Activated CD8-positive, alpha-beta memory T cell treated with anti-CD3 and anti-CD28 coated beads, Interleukin-2, amount 50 U/mL, for 24 hours (primary cell): Measurements from ENCODE around the gene LIPG.

Experiments
- DNase-seq: peaks from one replicate; pipeline ENCODE4 v3.0.0-alpha.2; 2020; ENCODE audit errors: extremely low read depth

The LIPG gene

DNA sequence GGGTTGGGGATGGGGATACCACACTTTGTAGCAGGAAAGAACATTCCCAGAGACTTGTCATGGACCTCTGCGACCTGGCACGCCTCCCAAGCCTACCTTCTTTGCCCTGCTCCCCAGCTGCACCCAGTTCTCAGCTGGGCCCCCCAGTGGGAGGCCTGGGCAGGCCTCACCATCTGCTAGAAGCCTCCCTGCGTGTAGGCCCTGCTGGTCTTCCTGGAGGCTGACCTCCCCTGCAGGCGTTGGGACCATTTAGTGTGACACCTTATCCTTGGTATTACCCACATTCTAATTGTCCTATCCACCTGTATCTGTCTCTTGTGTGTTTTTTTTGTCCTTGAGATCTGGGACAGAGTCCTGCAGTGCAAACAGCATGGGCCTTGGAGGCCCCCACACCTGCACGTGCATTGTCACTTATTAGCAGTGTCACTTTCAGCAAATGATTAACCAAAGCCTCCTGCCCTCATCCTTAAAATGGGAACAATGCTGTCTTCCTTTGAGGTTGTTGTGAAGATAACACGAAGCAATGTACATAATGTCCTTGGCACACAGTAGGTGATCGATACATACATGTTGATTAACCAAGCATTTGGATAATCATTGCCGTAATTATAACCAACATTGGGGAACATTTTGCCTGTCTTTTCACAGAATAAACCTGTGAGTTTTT lies 77.2 kb downstream of the LIPG start:
- no peak for DNase-seq

DNA sequence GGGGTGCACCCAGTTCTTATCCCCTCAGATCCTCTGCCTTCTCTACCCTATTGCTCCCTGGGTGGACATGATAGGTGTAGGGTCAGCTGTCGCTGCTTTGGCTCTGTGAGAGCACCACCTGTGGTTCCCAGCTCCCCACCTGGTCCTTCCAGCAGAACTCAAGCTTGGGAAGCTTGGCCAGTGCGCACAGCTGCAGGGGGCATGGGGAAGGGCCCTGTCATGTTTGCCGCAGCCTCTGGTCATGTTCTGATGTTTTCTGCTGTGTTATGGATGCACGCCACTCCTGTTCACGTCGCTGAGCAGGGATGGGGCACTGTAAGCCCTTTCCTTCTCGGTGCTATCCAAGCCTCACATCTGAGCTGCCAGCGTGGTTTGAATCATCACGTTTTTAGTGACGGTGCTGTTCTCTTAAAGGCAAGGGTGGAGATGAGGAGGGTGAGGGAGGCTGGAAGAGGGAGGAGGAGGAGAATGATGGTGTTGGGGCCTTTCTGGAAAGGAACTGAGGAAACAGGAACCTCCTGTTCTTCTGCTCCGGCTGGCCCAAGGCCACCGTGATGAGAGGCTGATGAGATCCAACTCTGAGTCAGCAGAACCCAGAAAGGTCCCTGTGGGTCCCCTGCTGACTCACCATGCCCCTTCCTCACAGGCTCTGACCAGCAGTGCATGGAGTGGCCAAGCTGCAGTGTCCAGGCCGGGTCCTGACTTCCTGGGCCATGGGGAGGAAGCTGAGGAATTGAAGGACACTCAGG lies 78.0 kb downstream of the LIPG start:
- no peak for DNase-seq

DNA sequence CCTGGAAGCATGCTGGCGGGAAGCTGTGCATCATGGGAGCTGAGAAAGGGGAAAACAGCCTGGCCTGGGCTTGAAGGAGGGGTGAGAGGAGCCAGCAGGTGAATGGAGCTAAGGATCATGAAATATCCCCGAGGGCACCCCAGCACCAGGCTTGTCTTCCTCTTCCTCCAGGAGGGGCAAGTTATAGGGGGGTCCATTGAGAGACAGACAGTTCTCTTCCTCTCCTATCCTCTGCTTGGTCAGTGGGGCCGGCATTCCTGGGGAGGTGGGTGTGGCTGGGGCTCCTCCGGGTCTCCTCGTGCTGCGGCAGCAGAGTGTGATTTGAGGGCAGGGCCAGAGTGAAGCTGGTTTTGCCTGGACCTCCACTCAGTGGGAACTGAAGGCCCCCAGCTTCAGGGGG lies 78.9 kb downstream of the LIPG start:
- DNase-seq = no peak

DNA sequence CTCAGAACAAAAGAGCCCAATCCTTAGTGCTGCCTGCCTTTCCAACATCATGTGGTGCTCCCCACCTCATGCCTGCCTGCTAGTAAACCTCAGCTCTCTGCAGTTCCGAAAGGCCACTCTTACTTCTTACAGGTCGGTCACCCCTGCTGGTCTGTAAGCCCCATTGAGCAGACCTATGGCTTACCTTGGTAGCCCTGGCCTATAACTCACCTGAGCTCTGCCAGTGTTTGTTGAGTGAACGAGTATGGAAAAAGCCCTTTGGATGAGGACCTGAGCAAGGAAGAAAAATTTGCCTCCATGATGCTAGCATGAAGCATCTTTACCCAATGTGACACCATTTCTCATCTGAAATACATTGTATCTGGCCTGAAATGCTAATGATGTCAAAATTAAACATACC lies 83.3 kb downstream of the LIPG start:
- DNase-seq = no peak

DNA sequence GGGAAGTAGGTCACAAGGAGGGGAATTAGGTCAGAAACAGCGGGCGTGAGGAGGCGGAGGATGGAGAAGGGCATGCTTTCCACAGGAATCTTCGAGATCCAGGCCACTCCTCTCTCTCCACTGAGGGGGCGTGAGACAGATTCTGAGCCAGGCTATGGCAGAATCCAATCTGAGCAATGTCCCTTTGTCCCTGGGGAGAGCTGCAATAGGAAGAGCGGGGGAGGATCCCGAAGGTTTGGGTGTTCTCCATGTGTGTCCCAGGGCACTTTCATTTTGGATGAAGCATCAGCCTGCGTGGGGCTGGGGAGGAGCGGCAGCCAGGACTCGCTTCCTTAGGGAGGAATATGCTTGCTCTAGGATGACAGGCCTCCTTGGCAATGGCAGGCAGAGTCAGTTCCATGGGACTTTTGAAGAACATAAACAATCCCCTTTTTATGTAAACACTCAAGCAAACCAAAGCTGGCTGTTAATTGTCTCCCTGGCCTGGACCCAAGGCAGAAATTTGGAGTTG lies 84.0 kb downstream of the LIPG start:
- DNase-seq = no peak

DNA sequence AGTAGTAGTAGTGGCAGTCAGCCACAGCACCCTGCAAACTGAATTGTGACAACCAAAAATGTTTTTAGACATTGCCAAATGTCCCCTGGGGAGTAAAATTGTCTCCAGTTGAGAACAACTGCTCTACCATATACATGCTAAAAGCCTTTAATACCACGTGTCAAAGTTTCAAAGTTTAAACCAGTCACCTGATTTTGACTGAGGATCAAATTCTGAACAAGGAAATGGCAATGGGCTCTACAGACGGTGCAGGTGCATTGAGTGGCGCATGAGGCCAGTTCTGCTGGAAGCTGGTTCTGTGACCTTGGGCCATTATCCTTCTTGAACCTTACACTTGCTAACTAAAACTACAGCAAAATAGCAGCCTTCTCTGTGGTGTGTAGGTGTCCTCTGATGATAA lies 85.0 kb downstream of the LIPG start:
- DNase-seq = no peak

DNA sequence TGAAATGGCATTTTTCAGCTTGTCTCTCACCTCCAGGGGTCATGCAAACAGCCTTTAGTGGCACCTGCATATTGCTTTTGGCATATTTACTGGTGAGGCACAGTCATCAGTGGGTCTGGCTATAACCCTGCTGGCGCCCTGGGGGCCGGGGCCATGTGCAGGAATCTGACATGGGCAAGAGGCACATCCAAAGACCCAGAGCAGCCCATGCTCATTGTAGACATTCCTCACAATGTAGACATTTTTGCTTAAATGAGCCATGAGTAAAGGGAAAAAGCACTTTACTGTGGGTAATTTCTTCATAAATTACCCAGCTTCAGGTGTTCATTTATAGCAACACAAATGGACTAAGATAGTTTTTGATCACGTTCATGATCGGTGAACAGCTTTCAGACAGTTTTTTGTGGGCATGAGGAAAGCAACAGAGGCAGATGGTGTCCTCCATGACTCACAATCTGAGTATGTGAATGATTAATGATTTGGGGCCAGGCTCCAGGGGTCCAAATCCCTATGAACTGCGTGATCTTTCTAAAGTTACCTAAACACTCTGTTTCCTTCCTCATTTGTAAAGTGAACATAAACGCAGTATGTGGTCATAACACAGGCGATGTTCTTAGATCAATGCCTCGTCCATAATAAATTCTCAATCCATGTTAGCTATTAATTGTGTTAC lies 85.8 kb downstream of the LIPG start:
- no peak for DNase-seq

DNA sequence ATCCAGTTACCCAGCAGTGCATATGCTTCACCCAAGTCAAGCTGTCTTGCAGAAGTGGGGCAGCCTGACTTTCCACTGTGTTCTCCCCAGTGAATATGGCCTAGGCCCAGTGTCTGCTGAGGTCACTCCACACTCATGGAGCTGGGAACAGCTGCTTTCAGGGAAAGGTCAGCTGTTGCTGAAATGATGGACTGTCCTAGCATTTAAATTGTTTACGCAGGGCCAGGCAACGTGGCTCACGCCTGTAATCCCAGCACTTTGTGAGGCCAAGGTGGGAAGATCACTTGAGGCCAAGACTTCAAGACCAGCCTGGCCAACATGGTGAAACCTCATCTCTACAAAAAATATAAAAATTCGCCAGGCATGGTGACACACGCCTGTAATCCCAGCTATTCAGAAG lies 86.5 kb downstream of the LIPG start:
- no peak for DNase-seq
